Hippocampal formation (tissue), 2 donors: ENCODE data around the gene FAM193A.
A peak's percentile ranks its signal among the peaks of the same experiment; 100 is the strongest.
"Not testable (repeated sequence)": the region's sequence is repeated elsewhere in the genome, so short reads cannot be mapped to it uniquely, and the experiment has no call there.

Experiments
- DNase-seq, 2 donors: peaks; one replicate each; lab custom pipeline; 2025; lab: John Stamatoyannopoulos, UW

Gene FAM193A

DNA sequence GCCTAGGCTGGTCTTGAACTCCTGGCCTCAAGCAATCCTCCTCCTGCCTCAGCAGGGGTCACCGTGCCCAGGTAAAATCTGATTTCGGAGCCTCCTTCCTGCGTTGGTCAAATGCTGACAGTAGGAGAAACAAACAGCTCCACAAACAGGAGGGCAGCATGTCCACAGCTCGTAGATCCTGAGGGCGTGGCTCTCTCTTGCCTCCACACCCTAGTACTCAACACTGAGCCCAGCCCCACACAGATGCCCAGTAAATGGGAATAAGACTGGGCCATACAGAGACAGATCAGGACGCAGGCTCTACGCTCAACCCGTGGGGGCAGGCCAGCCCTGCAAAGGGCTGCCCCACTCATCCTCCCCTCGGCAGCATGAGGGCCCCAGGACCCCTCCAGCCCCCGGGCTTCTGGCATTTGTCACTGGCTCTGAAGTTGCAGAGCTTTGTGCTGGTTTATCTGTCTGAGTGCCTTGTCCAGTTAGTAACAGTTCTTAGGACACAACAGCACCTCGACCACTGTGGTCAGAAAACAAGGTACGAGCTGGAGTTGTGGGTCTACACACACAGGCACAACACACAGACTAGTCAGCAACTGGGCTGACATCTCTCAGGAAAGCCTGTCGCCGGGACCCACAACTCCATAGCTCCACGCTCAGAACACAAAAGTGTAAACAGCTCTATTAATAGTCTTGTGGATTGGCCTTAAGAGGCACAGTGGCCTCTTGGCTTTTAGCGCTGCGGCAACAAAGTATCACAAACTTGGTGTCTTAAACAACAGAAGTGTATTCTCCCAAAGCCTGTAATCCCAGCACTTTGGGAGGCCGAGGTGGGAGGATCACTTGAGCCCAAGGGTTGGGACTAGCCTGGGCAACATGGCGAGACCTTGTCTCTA is 214.5 kb downstream of the FAM193A start:
- DNase-seq = no peak

DNA sequence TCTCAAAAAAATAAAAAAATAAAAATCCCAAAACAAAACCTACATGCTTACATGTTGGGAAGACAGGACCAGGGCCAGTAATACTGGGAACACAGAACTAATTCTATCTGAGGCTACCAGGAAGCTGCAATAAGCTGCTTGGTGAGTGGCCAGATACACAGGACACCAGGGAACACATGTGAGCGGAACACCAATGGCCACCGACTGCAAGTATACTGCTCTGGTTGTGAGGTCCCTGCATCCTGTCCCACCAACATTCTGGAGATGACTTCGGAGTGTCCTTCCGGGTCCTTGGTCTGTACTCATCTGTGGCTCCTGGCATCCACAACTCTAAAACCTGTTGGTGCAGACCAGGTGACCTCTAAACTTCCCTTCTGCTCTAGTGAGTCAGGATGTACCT is 217.0 kb downstream of the FAM193A start:
- no peak for DNase-seq

DNA sequence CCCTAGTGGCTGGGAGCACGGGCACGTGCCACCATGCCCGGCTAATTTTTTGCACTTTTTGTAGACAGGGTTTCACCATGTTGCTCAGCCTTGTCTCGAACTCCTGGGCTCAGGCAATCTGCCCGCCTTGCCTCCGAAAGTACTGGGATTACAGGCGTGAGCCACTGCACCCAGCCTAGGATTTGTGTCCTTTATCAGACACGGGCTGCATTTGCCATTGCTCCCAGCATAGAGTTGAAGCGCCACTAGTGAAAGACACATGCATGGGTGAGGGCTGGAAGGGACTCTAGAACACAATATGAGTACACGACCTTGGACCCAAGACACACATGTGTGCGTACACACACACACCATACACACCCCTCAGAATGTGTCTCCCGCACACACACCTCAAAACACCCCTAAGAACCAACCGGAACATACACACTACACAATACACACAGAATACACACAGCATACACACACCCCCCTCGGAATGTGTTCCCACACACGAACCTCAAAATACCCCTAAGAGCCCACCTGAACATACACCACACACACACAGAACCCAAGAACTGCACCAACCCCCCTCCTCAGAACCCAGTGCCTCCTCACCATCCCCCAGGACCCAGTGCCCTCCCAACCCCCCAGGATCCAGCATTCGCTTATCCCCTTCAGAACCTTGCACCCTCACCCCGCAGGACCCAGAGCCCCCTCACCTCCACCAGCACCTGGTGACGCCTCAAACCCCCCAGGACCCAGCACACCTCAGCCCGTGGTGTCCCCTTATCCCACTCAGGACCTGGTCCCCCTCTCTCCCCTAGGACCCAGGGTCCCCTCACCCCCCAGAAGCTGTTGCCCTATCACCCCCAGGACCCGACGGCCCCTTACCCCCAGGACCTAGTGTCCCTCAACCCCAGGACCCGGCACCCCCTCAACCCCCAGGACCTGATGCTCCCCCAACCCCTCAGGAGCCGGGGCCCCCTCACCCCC is 218.7 kb downstream of the FAM193A start:
- DNase-seq = no peak

DNA sequence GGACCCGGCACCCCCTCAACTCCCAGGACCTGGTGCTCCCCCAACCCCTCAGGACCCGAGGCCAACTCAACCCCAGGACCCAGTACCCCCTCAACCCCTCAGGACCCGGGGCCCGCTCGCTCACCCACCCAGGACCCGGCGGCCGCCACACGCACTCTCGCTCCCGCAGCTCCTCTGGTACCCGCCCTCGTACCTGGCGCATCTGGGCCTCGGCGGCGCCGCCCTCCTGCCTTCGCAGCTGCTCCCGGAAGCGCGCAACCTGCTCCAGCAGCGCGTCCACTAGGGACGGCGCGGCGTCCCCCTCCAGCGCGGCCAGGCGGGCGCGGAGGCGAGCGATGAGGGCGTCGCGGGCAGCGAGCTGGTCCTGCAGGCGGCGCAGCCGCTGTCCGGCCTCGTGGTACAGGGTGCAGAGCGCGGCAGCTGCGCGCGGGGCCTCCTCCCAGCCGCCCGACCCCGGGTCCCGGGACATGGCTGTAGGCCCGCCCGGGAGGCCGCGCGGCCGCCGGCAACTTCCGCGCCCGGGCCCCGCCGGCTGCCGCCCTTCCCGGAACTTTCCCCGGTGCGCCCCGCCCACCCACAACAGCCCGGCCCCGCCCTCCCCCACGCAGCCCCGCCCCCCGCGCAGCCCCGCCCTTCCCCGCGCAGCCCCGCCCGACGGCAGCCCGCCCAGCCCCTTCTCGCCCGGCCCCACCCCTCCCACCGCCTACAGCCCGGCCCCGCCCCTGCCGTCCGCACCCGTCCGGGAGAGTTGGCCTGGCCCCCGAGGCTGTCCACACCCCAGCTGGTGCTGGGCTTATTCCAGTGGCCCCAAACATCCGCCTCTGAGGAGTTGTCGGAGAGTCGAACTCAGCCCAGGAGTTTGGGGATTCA is 219.6 kb downstream of the FAM193A start, which contains the start of gene TNIP2:
Gene TNIP2 (minus strand): TSS at position 516 of the 870 bp plus-strand sequence. CDS start 47 bp downstream, at position 469.
- DNase-seq = peak; percentile 47 to 83

DNA sequence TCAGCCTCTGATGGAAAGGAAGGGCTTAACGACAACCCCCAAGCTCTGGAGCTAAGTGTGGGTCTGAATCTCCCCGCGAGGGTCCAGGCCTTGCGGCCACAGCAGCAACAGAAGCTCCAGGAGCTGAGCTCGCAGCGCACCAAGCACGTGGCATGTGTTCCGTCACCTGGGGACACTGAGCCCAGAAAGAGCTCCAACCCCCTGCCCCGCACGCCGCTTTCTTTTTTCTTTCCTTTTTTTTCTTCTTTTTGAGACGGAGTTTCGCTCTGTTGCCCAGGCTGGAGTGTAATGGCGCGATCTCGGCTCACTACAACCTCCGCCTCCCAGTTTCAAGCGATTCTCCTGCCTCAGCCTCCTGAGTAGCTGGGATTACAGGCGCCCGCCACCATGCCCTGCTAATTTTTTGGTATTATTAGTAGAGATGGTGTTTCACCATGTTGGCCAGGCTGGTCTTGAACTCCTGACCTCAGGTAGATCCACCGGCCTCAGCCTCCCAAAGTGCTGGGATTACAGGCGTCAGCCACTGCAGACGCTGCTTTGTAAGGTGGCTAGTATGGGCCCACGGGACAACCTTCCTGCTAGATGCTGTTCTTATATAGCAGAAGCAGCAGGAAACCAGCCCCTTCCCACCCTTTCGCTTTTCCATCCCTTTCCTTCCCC is 220.4 kb downstream of the FAM193A start:
- DNase-seq = no peak

DNA sequence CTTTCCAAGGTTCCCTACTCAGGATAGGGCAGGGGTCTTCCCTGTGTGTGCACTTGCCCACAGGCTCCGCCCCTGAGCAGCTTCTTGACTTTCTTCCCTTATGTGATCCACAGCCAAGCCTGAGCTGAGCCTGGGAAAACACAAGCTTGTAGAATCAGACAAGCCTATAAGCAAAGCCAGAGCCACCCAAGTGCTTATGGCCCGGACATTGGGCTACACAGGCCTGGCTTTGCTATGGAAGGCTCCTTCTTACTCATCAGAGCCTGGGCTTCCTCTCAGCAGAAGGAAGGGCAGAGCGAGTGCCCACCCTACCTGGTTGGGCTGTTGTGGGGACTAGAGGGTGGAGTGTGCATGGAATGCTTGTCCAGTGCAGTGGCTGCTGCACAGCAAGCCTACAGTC is 221.0 kb downstream of the FAM193A start:
- DNase-seq = no peak

DNA sequence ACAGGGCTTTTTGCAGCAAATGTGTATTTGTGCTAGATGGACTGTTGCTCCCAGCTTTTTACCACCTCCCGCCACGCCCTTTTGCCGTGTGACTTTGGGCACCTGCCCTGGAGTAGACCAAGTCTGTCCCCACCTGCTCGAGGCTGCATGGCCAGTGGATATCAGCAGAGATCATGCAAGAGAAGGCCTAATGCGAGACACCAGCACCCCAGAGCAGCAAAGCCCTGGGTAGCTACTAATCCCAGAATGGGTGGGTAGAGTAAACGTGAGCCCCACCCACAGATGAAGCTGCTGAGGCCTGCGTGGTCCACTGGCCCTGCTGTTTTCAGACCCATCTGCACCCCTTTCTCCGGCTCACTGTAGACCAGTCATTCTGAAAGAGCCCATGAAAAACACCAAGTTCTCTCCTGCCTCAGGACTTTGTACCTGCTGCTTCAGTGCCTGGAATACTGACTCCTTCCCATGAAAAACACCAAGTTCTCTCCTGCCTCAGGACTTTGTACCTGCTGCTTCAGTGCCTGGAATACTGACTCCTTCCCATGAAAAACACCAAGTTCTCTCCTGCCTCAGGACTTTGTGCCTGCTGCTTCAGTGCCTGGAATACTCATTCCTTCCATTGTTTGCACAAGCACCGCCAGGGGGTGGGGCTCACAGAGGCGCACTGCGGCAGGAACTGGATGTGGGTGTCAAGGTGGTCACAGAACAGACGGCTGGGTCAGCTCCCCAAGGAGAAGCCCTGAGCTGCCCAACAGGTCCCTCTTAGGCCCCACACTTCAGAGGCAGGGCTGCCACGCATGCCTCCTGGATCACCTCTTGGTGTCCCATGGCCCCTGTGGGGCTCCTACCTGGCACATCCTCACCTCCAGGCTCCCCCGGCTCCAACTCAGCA is 224.8 kb downstream of the FAM193A start:
- no peak for DNase-seq

DNA sequence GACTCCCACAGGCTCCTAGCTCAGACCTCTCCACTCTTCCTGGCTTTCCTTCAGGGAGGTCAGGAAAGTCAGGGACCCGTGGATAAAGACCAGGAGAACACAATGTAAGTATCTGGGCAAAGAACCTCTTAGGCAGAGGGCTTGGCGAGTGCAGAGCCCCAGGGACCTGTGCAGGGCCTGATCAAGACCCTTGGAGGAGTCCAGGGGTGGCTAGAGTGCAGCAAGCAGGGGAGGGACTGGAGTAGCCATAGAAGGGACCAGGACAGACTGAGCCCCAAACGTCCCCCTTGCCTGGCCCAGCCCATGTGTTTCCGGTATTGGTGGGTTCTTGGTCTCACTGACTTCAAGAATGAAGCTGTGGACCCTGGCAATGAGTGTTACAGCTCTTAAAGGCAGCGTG is 225.6 kb downstream of the FAM193A start:
- no peak for DNase-seq

DNA sequence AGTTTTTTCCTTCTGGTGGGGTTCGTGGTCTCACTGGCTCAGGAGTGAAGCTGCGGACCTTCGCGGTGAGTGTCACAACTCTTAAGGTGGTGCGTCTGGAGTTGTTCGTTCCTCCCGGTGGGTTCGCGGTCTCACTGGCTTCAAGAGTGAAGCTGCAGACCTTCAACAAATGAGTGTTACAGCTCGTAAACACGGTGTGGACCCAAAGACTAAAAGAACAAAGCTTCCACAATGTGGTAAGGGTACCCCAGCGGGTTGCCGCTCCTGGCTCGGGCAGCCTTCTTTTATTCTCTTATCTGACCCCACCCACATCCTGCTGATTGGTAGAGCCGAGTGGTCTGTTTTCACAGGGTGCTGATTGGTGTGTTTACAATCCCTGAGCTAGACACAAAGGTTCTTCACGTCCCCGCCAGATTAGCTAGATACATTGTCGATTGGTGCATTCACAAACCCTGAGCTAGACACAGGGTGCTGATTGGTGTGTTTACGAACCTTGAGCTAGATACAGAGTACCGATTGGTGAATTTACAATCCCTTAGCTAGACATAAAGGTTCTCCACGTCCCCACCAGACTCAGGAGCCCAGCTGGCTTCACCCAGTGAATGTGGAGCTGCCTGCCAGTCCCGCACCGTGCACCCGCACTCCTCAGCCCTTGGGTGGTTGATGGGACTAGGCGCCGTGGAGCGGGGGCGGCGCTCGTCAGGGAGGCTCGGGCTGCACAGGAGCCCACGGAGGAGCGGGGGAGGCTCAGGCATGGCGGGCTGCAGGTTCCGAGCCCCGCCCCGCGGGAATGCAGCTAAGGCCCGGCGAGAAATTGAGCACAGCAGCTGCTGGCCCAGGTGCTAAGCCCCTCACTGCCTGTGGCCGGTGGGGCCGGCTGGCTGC is 226.3 kb downstream of the FAM193A start:
- DNase-seq = not testable (repeated sequence)

DNA sequence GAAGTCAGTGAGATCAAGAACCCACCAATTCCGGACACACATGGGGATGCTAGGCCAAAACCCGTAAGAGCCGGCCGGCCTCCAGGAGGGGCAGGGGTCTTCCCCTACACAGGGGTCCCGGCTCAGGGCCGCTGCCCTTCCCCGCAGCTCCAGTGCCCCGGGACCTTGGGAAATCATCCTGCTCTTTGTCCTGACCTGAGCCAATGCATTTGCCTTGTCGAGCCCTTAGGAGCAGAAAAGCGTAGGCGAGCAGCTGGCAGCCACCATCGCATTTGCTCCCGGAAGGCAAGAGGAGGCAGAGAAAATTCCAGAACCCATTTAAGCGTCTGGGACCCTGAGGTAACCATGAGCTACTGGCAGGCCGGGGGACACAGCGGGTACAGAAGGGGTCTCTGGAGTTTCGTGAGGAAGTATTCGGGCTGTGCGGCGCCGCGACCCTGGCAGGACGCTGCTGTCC is 227.1 kb downstream of the FAM193A start:
- no peak for DNase-seq

DNA sequence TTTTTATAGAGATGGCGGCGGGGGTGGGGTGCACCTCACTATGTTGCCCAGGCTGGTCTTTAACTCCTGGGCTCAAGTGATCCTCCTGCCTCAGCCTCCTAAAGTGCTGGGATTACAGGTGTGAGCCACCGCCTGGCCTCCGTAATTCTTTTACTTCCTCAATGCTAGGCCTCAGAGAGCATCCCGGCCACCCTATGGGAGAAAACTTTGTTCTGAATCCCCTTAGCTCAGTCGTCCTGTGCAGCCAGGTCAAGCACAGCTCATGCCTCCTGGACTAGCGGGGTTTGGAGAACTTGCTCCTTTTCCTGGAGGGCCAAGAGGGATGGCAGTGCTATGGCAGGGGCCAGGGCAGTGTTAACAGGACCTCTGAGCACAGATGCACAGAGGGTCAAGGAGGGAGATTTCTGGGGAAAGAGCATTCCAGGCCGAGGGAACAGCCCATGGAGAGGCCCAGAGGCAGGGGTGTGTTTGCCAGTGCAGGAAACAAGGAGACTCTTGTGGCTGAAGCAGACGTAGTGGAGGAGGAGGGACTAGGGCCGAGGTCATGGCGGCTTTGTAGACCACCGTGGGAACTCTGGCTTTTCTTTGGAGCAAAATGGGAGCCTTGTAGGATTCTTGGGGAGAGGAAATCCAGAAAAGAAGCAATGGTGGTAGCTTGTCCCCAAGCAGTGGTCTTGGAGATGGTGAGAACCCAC is 229.5 kb downstream of the FAM193A start:
- DNase-seq = no peak

DNA sequence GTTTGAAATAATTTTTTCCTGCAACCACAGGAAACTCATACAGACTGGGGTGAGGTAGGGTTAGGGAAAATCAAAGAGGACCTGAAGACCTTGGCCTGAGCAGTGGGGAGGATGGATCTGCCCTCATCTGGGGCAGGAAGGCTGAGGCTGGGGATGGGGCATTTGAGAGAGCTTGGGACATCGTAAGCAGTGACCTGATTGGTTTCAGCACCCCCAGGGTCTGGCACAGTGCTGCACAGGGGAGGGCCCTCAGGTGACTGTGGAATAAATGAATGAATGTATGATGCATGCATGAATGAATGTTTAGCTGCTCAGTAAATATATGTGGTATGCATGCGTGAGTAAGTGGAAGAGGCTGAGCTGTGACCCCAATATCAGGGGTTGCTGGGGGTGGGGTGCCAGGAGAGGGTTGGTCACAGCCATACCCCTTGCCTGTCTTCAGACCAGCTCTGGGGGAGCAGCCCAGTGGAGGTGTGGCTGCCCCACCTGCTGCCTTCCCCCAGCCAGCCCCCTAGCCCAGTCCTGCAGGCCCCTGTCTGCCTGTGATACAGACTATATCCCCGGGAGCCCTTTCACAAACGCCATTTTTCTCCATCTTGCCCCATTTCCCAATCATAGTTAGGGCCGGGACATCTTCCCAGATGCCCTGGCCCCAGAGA is 230.7 kb downstream of the FAM193A start:
- DNase-seq = no peak

DNA sequence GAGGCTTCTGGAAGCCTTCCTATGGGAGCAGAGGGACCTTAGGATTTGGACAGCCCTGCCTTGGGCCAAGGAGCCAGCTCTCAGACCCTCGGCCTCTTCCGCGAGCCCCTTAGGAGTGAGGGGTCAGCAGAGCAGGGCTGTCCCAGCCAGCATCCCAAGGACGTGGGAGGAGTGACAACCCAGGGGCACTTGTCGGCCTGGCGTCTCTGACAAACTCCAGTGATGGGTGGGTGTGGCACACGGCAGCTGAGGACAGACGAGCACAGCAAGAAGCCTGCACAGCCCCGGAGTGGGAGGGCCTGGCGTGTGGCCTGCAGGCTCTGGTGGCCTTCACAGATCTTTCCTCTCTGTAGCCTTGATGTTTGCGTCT is 231.2 kb downstream of the FAM193A start:
- DNase-seq = no peak

DNA sequence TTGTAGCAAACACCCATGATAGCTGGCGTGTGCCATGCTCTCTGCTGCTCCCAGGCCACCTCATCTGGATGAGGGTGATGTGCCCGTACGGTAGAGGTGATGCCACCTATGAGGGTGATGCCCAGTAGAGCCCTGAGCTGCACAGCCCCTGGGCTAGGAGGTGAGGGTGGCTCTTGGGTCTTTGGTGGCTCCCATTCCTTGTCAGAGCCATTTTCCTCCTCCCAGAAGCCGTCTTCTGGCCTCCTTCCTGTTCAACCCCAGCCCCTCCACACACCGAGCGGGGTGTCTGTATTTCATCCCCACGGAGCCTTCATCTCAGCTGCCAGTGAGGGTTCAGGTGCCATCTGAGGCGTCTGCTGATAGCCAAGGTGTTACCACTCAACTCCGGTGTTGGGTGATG is 231.7 kb downstream of the FAM193A start:
- DNase-seq = no peak

DNA sequence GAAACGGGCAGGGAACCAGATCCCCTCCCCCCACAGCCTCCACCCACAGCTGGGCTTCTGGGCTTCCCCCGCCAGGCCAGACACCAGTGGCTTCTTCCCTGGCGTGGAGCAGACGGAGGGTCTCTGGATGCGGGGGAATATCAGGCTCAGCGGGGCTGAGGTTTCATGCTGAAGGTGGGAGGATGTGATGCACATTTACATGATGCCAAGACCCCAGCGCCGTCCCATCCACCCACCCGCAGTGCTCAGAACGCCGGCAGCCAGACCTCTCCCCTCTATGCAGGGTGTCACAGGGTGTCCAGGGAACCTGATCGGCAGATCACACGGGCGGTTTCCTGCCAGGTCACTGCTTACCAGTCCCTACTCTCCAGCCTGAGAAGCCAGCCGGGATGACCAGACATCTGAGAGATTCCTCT is 232.5 kb downstream of the FAM193A start:
- no peak for DNase-seq

DNA sequence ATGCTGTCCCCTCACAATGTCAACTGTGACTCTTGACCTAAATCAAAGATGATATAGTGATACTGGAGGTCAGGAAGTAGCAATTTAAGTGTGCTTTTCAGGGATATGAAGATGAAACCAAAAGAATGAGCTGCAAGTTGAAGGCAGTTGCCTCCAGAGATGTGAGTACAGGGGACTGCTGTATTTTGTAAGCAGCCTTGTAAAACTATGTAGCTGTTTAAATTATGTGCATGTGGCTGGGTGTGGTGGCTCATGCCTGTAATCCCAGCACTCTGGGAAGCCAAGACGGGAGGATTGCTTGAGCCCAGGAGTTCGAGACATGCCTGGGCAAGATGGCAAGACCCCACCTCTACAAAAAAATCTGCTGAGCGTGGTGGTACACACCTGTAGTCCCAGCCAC is 234.8 kb downstream of the FAM193A start:
- no peak for DNase-seq

DNA sequence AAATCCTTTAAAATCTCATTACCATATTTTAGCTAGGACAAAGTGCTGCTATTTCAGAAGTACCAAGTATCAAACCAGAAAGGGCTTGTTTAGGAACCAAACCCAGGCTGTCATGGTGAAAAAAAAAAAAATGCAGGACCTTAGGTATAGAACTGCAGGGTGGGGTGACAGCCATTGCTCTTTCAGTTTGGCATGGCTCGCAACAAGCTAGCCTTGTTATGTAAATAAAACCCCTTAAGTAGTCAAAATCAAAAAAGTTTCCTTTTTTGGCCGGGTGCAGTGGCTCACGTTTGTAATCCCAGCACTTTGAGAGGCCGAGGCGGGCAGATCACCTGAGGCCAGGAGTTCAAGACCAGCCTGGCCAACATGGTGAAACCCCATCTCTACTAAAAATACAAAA is 244.2 kb downstream of the FAM193A start:
- DNase-seq = not testable (repeated sequence)

DNA sequence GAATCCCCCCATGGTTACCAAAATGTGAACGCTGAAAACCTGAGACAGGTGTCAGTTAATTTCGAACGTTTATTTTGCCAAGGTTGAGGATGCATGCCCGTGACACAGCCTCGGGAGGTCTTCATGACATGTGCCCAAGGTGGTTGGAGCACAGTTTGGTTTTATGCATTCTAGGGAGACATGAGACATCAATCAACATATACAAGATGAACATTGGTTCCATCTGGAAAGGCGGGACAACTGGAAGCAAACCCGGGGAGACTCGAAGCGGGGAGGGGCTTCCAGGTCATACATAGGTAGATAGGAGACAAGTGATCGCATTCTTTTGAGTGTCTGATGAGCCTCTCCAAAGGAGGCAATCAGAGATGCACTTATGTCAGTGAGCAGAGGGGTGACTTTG is 245.5 kb downstream of the FAM193A start:
- no peak for DNase-seq
